NB4 (cell line): Measurements from ENCODE around the gene HTR4.

Experiments
- POLR2A ChIP-seq: IDR thresholded peaks from 2 replicates; pipeline ENCODE4 v1.6.1; 2011; ENCODE audit warnings: mild to moderate bottlenecking; ENCODE audit not compliant: insufficient read length; ENCODE audit errors: extremely low read depth
- TF ChIP-seq, protein P1 (sequence below): IDR thresholded peaks from one replicate; pipeline ENCODE4 v1.5.1; 2012; ENCODE audit warnings: low read depth, low read length

DNA sequence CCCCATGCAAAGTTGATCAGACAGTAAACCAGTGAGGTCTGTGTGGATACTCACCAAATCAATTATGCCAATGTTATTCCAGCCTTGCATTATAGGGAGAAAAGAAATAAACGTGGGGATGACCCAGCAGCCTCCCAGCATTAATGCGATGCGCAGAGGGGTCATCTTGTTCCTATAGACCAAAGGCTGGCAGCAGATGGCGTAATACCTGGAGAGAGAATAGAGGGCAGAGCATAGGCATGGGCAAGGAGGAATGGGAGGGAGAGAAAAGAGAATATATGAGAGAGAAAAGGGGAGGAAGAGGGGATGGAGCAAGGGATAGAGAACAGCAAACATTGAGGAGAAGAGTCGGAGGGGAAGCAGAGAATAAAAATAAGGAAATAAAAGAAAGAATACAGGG lies 131.2 kb downstream of the HTR4 start:
- TF ChIP-seq, protein P1, sequence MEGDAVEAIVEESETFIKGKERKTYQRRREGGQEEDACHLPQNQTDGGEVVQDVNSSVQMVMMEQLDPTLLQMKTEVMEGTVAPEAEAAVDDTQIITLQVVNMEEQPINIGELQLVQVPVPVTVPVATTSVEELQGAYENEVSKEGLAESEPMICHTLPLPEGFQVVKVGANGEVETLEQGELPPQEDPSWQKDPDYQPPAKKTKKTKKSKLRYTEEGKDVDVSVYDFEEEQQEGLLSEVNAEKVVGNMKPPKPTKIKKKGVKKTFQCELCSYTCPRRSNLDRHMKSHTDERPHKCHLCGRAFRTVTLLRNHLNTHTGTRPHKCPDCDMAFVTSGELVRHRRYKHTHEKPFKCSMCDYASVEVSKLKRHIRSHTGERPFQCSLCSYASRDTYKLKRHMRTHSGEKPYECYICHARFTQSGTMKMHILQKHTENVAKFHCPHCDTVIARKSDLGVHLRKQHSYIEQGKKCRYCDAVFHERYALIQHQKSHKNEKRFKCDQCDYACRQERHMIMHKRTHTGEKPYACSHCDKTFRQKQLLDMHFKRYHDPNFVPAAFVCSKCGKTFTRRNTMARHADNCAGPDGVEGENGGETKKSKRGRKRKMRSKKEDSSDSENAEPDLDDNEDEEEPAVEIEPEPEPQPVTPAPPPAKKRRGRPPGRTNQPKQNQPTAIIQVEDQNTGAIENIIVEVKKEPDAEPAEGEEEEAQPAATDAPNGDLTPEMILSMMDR = no peak
- TF ChIP-seq POLR2A = no peak
